Umbilical cord (tissue), 2 donors: ENCODE results near the gene MRPS10. TPM values are rescaled to one million over a fixed set of nuclear protein-coding genes. Genes with fewer than 3 reads are reported as not detected.
"Not testable (repeated sequence)": the region's sequence is repeated elsewhere in the genome, so short reads cannot be mapped to it uniquely, and the experiment has no call there.

ENCODE experiments used
- DNase-seq: peaks from one replicate; pipeline ENCODE4 v3.0.0-alpha.2; 2015; ENCODE audit warnings: low spot score
- total RNA-seq: library from RNA; depleted of rRNA; stranded (reverse); fragments of >200 nt; gene quantifications from one replicate; pipeline ENCODE4 v1.2.3, GENCODE V29; 2014; ENCODE audit warnings: low replicate concordance; ENCODE audit not compliant: insufficient read depth

MRPS10 gene
- total RNA-seq, 1 donor from 2014 or later: 30.8 TPM

DNA sequence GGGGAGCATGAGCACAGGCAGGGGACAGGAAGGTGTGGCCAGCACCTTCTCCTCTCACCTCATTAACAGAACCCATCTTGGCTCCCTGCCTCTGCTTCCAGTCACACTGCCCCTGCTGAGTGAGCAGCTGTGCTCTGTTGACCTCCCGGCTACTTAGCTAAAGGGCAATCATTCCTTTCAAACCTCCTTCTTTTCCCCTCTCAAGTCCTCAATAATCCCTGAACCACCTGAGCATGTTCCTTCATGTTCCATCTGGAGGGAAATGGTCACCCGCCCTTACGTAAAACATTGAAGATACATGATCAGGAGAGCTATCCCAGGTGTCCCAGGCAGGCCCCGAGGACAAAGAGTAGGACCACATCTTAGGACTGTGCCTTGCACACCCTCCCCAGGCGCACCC lies 21.7 kb upstream of the MRPS10 start:
- DNase-seq: no peak

DNA sequence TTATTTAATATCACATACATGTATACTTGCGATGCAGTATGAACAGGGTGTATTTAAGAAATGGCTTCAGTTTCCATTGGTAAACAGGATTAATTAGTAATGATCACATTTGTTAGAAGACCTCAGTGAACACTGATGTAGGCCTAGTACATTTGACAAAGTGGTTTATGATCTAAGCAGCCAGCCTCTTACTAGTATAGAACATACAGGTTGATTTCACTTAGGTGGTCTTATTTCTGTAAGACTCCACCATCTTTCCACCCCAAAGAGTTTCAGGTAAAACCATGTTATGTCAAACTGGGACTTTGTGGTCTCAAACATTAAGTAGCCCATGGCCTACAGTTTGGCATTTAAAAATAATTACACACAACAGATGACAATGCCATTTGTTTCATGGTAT lies 20.2 kb upstream of the MRPS10 start:
- DNase-seq: no peak

DNA sequence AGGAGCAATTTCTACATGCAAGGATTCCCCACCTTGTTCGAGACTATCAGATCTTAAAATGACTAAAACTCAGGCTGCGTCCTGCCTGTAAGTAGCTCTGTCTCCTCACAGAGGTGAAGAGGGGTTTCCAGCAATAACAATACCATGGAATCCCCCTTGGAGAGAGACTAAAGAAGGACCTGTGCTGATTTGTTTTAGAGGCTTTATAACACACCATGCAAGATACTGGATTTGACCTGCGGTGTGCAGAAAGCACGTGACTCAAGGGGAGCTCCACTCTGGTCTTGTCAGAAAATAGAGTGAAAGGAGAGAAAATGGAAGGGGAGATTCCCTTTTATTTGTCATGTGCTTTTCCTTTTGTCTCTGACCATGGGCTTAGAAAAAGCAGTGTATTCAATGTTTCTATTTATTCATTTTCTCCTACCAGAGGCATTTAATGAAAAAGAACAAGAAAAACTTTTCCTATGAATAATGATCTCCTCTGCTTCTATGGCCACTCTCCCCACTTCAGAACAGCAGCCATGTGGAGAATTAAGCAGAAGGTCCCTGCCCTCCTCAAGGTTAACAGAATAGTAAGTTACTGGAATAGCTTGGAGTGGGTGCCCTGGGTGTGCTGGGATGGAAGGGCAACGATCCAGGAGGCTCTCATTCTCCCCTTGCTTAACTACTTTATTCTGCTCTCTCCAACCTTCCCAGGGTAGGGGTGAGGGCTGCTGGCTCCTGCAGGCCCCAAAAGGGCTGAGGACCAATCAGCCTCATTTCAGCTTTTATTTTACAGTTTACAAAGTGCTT lies 19.2 kb upstream of the MRPS10 start:
- no peak for DNase-seq

DNA sequence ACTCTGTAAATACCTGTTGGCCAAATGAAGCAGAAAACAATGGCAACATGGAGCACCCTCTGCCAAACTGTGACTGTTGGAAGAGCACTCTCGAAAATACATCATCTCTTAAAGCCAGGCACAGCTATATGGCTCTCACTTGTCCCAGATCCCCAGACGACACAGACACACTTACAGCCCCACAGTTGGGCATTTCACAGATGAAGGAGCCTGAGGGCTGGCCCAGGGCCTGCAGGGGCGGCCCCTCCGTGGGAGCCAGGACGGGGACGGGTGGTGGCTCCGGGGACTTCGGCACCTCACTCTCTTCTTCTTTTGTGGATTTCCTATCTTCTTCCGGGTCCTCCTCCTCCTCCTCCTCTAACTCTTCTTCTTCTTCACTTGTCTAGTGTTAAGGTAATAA lies 18.4 kb upstream of the MRPS10 start:
- no peak for DNase-seq

DNA sequence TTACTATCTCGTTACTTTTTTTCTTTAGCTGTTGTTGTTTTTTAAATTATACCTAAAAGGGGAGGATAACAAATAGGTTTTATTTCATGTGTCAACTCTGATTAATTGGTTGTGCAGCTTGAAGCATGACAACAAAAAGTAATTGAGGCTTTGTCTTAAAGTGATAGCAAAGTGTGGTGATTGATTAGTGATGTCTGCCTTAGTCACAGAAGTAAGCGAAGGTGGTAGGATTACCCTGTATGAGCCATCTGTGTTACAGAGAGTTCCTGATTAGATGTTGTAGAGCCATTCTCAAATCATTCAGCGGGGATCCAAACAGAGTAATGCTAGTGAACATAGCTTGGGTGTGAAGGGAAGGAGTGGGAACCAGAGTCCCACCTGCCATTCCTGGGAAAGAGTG lies 14.4 kb upstream of the MRPS10 start:
- DNase-seq: no peak

DNA sequence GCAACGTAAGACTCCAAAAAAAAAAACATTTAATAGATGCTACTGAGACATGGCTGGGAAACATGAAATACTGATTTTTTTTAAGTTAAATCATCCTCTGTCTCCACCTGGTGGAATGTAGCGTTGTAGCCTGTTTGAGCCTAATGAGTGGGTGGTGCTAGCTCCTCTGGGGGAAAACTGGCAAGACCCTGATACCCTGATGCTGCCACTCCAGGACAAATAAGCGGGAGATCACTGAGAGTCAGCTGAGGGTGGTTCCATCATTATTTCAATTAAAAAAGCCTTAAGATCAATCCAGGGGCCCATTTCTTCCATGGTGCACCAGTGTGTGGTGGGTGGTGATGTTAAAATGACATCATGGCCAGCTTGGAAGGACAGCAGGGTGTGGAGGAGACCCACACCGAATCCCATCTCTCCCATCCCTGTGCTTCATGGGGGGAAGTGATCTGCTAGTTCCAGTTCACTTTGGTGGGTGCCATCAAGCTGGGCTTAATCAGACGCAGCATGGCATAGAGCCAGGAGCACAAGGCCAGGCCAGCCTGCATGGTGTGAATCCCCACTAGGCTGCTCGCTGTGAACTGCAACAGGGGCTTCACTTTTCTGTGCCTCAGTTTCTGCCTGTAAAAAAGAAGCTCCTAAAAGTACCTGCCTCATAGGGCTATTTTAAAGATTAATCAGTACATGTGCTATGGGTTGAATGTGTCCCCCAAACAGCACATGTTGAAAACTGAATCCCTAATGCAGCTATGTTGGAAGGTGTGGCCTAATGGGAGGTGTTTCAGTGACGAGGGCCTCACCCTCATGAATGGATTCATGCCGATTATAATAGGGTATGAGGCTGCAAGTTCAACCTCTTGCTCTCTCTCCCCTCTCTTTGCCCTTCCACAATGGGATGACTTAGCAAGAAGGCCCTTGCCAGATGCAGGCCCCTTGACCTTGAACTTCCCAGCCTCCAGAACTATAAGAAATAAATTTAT lies 13.0 kb upstream of the MRPS10 start:
- no peak for DNase-seq

DNA sequence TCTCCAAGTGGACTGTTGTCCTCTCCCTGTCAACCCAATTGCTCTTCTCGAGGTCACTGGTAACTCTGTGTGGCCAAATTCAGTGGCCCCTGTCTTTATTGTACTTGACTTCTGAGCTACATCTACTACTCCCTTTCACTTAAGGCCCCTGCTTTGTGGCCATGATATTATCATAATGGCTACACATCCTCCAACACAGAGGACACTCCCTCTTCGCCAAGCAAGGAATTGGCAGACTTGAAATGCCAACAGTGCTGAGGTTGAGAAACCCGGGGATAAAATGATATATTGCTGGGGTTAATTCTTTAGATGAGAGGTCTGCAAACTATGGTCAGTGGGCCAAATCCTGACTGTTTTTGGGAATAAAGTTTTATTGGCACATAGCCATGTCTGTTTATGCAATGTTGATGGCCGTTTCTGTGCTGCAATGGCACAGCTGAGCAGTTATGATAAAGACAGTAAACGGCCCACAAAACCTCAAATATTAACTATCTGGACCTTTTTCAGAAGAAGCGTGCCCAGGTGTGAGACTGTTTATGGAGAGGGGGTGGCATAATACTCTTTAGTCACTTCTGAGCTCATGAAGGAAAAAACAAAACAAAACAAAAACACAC lies 12.0 kb upstream of the MRPS10 start:
- DNase-seq: no peak

DNA sequence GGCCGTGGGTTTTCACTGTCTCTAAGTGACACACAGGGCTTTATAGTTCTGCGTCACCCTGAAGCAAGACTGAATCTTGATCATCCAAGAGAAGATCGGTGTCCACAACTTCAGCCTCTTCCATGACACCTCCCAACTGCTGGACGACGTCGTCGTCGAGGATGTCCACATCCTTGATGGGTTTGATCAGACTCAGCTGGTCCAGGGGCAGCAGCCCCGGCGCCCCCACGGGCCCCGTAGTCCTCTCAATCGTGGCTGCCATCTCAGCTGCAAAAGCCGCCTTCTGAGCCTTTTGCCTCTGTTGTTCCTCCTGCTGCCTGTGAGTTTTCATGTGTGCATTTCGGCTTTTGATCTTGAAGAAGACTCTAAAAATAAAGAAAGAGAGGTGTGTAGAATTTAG lies 10.6 kb upstream of the MRPS10 start:
- no peak for DNase-seq

DNA sequence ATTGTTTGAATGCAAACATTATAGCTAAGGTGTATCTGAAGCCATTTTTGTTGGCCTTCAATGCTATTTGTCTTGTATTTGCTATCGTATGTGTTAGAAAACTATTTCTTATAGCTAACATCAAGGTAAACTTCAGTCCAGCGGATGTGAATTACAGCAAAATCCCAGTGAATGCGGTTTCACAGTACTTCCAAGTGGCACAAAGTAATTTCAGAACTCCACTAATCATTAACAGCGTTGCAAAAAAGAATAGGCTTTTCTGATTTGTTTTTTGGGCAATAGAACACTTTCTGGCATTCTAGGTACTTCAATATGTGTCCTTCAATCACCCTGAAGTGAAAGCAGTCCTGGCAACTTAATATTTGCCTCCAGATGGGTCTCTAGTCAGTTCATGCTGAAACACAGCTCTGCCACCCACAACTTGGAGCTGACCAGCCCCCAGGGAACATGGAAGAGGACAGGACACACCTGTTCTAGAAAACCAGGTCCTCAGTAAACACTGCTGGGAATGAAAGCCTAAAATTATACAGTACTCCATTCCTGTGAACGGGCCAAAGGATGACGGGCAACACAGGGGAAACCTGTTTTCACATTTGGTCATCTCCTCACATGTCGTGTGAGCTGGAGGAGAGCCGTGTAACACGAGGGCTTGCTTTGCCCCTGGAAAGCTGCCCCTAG lies 9.7 kb upstream of the MRPS10 start:
- no peak for DNase-seq

DNA sequence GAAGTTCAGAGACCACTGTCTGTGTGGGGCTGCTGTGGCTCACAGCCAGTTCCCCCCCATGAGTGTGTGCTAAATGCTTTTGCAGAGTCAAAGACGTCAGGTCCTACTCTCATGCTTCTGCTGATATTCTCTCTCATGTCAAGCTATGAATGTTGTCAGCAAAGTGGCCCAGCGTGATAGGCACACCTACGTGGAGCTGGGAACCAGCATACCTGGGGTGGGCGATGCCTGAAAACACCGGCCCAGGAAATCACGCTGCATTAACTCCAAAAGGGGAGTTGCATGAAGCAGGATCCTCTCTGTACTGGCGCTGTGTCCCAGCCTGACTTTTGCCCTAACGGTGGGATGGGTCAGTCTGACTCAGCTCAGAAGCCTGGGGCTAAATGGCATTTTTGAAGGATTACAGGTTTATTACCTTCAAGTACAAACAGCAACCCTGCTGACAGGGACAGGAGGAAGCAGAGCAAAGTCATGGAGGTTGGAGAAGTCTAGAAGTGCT lies 9.0 kb upstream of the MRPS10 start:
- DNase-seq: peak; percentile 43

DNA sequence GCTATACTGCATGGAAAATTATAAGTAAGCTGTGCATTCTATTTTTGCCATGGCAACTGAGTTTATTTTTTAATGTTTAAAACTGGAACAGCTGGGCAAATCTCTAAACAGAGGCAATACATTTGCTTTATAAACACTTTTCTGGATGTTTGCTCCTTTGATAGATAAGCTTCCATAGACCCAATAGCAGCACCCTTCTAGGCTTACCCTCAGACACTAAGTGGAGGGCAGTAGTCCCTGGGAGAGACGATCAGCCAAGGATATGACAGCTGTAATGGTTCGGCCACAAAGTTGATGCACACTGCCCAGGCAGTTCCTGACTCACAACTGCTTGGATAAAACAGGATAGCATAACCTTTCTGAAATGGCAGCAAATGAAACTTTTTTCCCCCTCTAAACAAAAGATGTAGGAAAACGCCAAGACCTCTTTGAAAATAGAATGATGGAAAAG lies 8.5 kb upstream of the MRPS10 start:
- no peak for DNase-seq

DNA sequence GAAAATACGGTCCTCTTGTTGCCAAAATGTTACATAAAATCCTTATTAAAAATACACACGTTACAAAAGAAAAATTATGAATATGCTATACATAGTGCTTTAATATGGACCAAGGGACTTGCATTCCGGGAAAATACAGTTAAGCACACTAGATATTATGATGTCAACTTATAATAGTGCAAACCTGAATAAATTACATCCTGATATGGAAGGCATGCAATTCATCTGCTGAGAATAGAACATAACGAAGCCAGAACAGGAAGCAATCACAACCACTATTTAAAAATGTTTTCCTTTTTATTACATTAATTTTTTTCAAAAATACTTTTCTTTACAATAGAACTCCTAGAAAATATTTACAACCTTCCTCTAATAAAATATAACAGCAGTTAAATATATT lies 7.8 kb upstream of the MRPS10 start:
- no peak for DNase-seq

DNA sequence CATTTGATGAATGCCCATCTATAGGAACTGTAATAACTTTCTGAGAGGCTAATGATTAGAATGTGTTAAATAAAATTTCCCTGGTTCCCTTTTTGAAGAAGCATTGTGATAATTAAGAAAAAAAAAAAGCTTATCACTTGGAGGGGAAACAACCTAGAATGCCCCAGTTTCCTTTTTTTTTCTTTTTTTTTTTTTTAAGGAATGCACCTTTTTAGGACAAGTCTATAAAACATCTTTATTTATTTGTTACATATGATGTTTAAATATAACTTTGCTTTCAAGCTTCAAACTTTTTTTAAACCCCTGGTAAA lies 7.3 kb upstream of the MRPS10 start:
- DNase-seq: no peak

DNA sequence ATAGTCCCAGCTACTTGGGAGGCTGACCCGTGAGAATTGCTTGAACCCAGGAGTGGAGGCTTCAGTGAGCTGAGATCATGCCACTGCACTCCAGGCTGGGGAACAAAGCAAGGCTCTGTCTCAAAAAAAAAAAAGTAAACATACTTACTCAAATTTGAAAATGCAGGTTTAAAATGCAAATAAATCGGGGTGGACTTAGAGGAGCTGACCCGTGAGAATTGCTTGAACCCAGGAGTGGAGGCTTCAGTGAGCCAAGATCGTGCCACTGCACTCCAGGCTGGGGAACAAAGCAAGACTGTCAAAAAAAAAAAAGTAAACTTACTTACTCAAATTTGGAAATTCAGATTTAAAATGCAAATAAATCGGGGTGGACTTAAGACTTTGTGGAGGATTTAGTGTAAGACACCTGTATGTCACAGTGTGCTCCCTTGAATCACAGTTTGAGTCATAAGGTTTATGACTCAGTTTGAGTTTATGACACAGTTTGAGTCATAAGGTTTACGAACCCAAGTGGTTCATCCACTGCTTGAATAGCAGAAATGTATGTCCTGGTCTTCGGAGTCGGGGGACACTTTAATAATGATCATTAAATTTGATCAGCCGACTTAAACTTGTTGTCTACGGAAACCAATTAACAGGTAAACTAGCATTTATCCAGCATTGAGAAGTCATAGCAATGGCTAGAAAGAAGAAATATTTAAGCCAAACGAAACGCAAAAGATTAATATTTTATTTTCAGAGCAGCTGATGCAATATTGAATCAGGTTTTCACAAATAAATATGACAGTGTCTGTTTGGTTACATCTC lies 6.8 kb upstream of the MRPS10 start:
- no peak for DNase-seq

DNA sequence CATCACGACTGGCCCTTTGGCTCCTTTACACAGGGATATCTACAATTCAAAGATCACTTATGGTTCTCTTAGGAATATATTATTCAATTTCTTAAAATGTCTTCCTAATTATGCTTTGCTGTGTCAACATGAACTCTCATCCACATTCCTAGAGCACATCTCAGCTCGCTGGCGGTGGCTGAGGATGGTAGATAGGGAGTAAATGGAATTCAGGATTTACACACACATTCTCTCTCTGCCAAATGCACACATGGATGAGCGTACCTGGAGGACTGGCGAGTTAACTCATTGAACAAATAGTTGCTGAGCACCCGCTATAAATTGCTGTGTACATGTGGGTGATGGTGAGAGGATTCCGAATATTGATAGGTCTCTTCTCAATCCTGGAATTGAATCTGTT lies 4.8 kb upstream of the MRPS10 start:
- no peak for DNase-seq

DNA sequence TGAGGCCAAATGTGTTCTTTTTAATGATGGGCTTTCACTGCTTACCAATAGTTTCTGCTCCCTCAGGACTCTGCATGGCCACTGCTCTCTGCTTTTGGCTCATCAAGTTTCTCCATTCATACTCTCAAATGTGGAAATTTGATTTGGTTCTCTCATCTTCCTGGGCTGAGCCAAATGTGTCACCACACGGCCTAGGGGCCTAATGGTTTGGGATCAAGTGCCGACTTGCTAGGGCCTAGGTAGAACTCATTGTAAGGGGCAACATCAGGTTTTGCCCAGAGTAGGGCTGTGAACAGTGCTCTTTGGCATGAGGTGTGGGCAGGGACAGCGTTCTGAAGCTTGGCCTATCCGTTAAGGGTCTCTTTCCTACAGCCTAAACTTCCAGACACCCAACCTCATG lies 3.9 kb upstream of the MRPS10 start:
- DNase-seq: no peak

DNA sequence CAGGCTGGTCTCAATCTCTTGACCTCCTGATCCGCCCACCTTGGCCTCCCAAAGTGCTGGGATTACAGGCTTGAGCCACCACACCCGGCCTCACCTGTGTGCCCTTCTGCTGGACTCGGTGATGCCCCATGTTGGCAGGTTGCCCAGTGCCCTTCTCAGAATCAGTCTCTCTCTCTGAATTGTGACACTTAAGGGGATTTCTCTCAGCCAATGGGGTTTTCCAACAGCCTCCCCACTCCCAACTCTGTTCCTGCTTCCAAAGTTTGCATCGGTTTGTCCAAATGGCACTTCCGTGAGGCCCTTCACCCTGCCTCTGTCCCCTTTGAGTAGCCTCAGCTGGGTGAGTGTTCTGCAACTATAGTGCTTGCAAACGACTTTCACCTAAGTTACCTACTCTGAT lies 3.1 kb upstream of the MRPS10 start:
- no peak for DNase-seq

DNA sequence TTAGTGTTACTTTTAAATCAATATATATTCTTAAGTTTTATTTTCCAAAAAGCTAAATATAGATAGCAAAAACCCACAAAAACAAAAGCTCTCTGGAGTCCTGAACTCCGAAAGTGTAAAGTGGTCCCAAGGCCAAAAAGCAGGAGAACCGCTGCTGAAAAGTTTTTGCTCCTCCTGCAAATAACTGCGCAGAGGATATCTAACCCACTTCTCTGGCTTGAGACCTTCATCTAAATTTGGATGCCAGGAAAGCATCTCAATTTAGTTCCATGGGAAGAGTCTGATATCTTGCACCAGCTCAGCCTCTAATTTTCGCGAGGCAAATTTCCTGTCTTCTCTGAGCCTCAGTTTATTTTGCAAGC lies 523 bp downstream of the MRPS10 start:
- no peak for DNase-seq

DNA sequence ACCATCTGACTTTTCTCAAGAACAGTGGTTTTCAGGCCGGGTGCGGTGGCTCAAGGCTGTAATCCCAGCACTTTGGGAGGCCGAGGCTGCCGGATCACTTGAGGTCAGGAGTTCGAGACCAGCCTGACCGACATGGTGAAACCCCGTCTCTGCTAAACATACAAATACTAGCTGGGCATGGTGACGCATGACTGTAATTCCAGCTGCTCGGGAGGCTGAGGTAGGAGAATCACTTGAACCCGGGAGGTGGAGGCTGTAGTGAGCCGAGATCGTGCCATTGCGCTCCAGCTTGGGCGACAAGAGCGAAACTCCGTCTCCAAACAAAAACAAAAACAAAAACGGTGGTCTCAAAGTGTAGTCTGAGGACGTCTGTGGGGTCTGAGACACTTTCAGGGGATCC lies 1.2 kb downstream of the MRPS10 start:
- DNase-seq: not testable (repeated sequence)

DNA sequence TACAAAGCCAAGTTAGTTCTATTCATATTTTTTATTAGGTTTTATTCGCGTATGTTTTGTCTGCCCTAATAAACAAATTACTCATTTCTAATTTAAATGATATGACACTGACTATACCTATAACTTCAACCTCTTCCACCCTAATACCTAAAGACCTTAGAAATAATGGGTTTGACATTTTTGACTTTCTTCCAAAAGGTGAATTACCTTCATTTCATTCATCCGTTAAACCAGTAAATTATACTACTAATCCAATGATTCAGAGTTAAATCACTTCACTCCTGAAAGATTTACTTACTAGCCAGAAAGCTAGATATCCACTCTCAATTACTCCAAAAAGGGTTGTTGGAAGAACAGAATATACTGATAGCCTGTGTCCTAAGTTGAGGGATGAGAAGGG lies 5.2 kb downstream of the MRPS10 start:
- no peak for DNase-seq

DNA sequence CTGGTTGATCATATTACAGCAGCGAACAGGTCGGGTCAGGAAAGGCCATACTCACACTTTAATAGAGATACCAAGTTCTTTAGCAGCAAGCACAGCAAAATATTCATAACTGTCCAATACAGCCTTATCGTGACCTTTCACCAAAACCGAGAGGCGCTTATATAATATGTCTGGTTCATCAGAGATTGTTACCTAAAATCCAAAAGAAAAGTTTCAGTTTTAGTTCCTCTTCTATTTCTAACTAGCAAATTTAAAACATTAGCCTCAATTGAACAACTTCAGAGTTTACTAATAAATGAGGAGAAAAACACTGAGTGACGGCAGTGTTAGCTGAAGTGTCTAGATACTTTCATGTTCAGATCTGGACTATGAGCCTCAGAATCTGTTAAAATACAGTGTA lies 5.9 kb downstream of the MRPS10 start:
- no peak for DNase-seq
